Measurements from ENCODE around the gene CRYM. TPM values are rescaled to one million over a fixed set of nuclear protein-coding genes. Genes with fewer than 3 reads are reported as not detected.

Gene CRYM
- total RNA-seq, 1 experiment from 2014 or later = 12.9 TPM

- Mint-ChIP-seq H3K4me3 (no peak overlapping the region), H3K9me3 (no peaks in the 10 kb centered on the region), H3K27me3 (ENCODE audit: low read depth) (no peaks in the 10 kb centered on the region), H3K27ac (peak overlapping the region; percentile 34; the same call in 1 of the 2 replicates), H3K4me1 (peaks cover 3% of the 10 kb centered on the region; the same call in 1 of the 2 replicates), H3K36me3 (no peaks in the 10 kb centered on the region; the same call in 1 of the 2 replicates)
- ChIA-PET CTCF (interaction anchor here (0.7 to 1.0 kb wide), 2 partner anchors 10 to 75 kb away, joined by 3 read pairs; no protein-coding TSS in a partner anchor), POLR2A (no interaction called here)
- TF ChIP-seq GABPB1 (CRISPR knock-in tag; IDR thresholded peaks at IDR 0.05) = no peak; the same call in 1 of the 2 replicates
- no peak for TF ChIP-seq RELA (CRISPR knock-in tag; IDR thresholded peaks at IDR 0.05; ENCODE audit: borderline replicate concordance)
- no peak for TF ChIP-seq ZNF512 (CRISPR knock-in tag; IDR thresholded peaks at IDR 0.05; ENCODE audit: borderline replicate concordance)
- TF ChIP-seq STAT6 (CRISPR knock-in tag; conservative IDR thresholded peaks at IDR 0.05; ENCODE audit: low read depth) = no peak
- TF ChIP-seq ATF2 (CRISPR knock-in tag; IDR thresholded peaks at IDR 0.05; ENCODE audit: borderline replicate concordance, low read depth) = no peak
- TF ChIP-seq E2F1 (CRISPR knock-in tag; IDR thresholded peaks at IDR 0.05) = no peak
- TF ChIP-seq NFYB (CRISPR knock-in tag; conservative IDR thresholded peaks at IDR 0.05; ENCODE audit: low read depth) = no peak
- no peak for TF ChIP-seq ERG (CRISPR knock-in tag; IDR thresholded peaks at IDR 0.05)
- TF ChIP-seq HMGA2 (CRISPR knock-in tag; IDR thresholded peaks at IDR 0.05) = no peak
- no peak for TF ChIP-seq MLX (CRISPR knock-in tag; IDR thresholded peaks at IDR 0.05)
- TF ChIP-seq TEAD1 (CRISPR knock-in tag; IDR thresholded peaks at IDR 0.05) = no peak
- no peak for TF ChIP-seq GTF2I (CRISPR knock-in tag; conservative IDR thresholded peaks at IDR 0.05)
- no peak for TF ChIP-seq E2F5 (CRISPR knock-in tag; IDR thresholded peaks at IDR 0.05)
- no peak for TF ChIP-seq EMX1 (CRISPR knock-in tag; IDR thresholded peaks at IDR 0.05)
- no peak for TF ChIP-seq ATF6 (CRISPR knock-in tag; IDR thresholded peaks at IDR 0.05)
- no peak for TF ChIP-seq HMGXB4 (CRISPR knock-in tag; IDR thresholded peaks at IDR 0.05)
- no peak for TF ChIP-seq CREM (CRISPR knock-in tag; IDR thresholded peaks at IDR 0.05)
- no peak for TF ChIP-seq PREB (CRISPR knock-in tag; IDR thresholded peaks at IDR 0.05; ENCODE audit: borderline replicate concordance)
- DNase-seq (ENCODE audit: low spot score) (no peak), ATAC-seq (no peak)
Measured at GRCh38 chr16:21263640-21264570, 14.2 kb downstream of the CRYM start.

All from WTC11 (cell line).